H54 (cell line): ENCODE results near the gene KLHL17.
"Not testable (repeated sequence)": the region's sequence is repeated elsewhere in the genome, so short reads cannot be mapped to it uniquely, and the experiment has no call there.

Experiments
- DNase-seq: peaks from one replicate; pipeline ENCODE4 v3.0.0; 2011; ENCODE audit warnings: low spot score, mixed read lengths; ENCODE audit not compliant: insufficient read length
- FAIRE-seq: peaks from 3 replicates; lab custom pipeline; 2011; peaks lifted over from hg19 to GRCh38; lab: Jason Lieb, UNC
- POLR2A ChIP-seq: IDR thresholded peaks from 2 replicates; pipeline ENCODE4 v1.6.1; 2011; ENCODE audit warnings: low read depth, mild to moderate bottlenecking, low read length

The KLHL17 gene

GRCh38 chr1:991895-992294 lies 31.5 kb downstream of the KLHL17 start:
- DNase-seq (no peak), FAIRE-seq (no peak)
- TF ChIP-seq POLR2A: no peak

DNA sequence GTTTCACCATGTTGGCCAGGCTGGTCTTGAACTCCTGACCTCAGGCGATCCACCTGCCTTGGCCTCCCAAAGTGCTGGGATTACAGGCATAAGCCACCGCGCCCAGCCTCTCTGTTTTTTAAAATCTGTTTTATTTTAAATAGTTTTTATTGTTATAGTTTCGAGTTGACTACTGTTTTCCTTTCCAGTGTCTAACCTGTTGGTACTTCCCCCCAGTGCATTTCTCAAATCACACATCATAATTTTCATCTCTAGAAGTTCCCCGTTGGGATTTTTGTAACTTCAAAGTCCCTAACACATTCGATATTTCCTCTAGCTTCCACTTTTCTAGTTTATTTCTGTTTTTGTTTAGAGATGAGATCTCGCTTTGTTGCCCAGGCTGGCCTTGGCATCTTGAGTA lies 32.0 kb downstream of the KLHL17 start:
- TF ChIP-seq POLR2A: no peak
- FAIRE-seq (no peak), DNase-seq (no peak)

- no peak for DNase-seq
- FAIRE-seq: no peak
- no peak for TF ChIP-seq POLR2A
Observed at GRCh38 chr1:993379-993995, 33.1 kb downstream of the KLHL17 start.

DNA sequence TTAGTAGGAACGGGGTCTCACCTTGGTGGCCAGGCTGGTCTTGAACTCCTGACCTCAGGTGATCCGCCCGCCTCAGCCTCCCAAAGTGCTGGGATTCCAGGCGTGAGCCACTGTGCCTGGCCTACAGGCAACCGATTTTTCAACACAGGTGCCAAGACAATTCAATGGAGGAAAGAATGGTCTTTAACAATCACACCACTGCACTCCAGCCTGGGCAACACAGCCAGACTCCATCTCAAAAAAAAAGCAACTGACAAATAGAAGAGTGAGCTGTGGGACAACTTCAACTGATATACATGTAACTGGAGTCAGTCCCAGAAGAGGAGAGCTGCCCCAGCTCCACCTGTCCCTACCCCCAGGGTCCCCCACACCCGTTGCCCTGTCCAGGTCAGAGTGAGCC lies 34.2 kb downstream of the KLHL17 start:
- not testable (repeated sequence) for FAIRE-seq, DNase-seq

DNA sequence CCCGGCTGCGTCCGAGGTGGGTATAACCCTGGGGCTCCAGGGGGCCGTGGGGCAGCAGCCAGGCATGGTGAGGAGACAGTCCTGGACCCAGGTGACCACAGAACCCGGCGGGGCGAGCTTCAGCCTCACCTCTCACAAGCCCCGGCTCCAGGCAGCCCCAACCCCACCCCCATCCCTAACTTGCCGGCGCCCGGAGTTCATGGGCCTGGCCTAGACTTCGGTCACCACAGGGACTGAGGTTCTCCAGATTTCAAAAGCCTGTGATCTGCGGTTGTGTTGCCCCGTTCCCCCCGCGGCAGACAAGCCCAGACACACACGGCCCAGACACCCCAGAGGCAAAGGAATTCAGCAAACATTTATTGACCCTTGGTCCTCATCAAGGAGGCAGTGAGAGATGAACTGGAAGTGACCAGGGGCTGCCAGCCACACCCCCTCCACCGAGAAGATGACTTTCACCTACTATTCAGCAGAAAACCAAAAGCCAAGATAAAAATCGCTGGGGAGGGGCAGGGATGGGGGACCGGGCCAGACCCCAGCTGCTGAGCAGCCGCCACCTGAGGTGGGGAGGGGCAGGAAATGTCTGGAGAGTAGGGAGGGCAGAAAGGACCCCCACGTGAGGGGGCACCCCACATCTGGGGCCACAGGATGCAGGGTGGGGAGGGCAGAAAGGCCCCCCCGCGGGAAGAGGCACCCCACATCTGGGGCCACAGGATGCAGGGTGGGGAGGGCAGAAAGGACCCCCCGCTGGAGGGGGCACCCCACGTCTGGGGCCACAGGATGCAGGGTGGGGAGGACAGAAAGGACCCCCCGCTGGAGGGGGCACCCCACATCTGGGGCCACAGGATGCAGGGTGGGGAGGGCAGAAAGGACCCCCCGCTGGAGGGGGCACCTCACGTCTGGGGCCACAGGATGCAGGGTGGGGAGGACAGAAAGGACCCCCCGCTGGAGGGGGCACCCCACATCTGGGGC lies 35.6 kb downstream of the KLHL17 start:
- FAIRE-seq: no peak
- DNase-seq: no peak
- TF ChIP-seq POLR2A: no peak

DNA sequence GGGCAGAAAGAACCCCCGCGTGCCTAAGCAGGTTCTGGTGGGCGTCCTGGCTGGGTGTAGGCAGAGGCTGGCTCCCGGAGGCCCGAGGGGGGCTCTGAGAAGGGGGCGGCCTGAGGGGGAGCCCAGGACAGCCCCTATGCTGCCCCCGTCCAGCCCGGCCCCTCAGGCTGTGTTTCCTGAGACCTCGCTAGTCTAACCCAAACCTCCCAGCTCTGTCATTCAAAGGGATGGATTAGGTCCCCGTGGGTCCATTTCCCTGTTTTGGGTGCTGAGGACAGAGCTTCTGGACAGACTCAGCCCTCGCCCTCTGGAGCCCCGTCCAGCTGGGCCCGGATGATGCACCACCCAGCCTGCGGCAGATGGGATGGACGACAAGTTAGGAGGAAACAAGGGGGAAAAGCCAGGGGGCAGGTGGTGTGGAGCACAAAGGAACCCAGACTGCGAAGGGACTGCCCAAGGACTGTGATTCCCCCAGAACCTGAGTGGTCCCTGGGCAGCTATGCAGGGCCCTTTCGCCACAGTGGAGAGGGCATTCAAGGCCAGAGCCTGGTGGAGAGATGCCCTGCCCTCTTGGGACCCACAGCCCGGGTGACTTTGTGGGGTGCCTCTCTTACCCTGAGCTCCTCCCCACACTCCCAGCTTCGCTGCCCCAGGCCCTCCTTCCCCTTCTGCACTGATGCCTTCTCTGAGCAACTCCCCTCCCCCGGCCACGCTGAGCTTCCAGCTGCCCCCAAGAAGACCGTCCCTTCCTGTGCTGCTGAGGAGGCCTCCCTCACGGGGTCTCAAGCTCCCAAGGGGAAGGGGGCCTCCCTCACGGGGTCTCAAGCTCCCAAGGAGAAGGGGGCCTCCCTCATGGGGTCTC lies 36.7 kb downstream of the KLHL17 start:
- FAIRE-seq (no peak), DNase-seq (no peak)
- no peak for TF ChIP-seq POLR2A

- no peak for FAIRE-seq
- no peak for TF ChIP-seq POLR2A
- no peak for DNase-seq
Observed at GRCh38 chr1:997713-997992, 37.3 kb downstream of the KLHL17 start.

GRCh38 chr1:997993-998744 lies 37.8 kb downstream of the KLHL17 start:
- TF ChIP-seq POLR2A: no peak
- DNase-seq (no peak), FAIRE-seq (no peak)

DNA sequence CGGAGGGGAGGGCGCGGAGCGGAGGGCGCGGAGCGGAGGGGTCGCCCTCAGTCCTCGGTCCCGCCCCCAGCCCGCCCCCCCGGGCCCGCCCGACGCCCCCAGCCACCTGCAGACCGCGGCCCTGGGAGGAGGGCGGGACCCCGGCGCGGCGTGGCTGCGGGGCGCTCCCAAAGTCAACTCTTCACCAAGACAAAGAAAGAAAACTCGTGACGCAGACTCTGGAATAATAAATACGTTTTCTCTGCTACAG lies 38.3 kb downstream of the KLHL17 start:
- no peak for TF ChIP-seq POLR2A

GRCh38 chr1:998995-999724 lies 38.8 kb downstream of the KLHL17 start:
- DNase-seq (no peak), FAIRE-seq (no peak)
- TF ChIP-seq POLR2A: no peak

More for the DNA sequence above, 38.3 kb downstream of the KLHL17 start:
- no peak for FAIRE-seq
- no peak for DNase-seq

GRCh38 chr1:999725-1000356 lies 39.5 kb downstream of the KLHL17 start, which contains the start of gene HES4:
Gene HES4, minus strand, starts transcription at chr1:1000097. Its CDS starts 124 bp downstream, at chr1:999973.
- TF ChIP-seq POLR2A: peak; percentile 94
- DNase-seq (peak; percentile 81), FAIRE-seq (no peak)

GRCh38 chr1:1000357-1001056 lies 40.1 kb downstream of the KLHL17 start:
- FAIRE-seq (peak; percentile 71), DNase-seq (peak; percentile 84)
- no peak for TF ChIP-seq POLR2A
